Stomach (tissue), 9 donors: ENCODE results near the gene SIRPD. TPM values are rescaled to one million over a fixed set of nuclear protein-coding genes. Genes with fewer than 3 reads are reported as not detected.

Source experiments
- DNase-seq, 2 donors: peaks; one replicate each; pipeline versions ENCODE4 v3.0.0 to v3.0.0-alpha.2; 2013 to 2019
- H3K27ac ChIP-seq, 5 donors: fragments of 200-600 bp in 4 of 5; sonication (generic) in 4 of 5; one replicate each; pipeline ENCODE4 v1.5.1; 2013 to 2019; ENCODE audit warnings: mild to moderate bottlenecking in 1 of 5, moderate library complexity in 1 of 5
- H3K27me3 ChIP-seq, 3 donors: fragments of 200-600 bp; sonication (generic); one replicate each; pipeline ENCODE4 v1.5.1; 2017 to 2019; ENCODE audit warnings: mixed run types in 1 of 3
- H3K36me3 ChIP-seq, 4 donors: fragments of 200-600 bp; sonication (generic); 1 replicate in 3 of 4; 2 replicates in 1 of 4; pipeline ENCODE4 v1.5.1; 2016 to 2019
- H3K4me1 ChIP-seq, 4 donors: fragments of 200-600 bp; sonication (generic); one replicate each; pipeline ENCODE4 v1.5.1; 2016 to 2019
- H3K4me3 ChIP-seq, 4 donors: fragments of 200-600 bp; sonication (generic) in 3 of 4; one replicate each; pipeline ENCODE4 v1.5.1; 2016 to 2019; ENCODE audit warnings: mild to moderate bottlenecking in 1 of 4
- H3K9me3 ChIP-seq, 4 donors: fragments of 200-600 bp; sonication (generic); one replicate each; pipeline ENCODE4 v1.5.1; 2016 to 2019
- EP300 ChIP-seq: sonication (generic); formaldehyde crosslinking; IDR thresholded peaks from one replicate; pipeline ENCODE4 v1.6.1; 2017; ENCODE audit warnings: antibody characterized with exemption
- POLR2A ChIP-seq, 4 donors: fragments of 450-650 bp; IDR thresholded peaks; one replicate each; pipeline ENCODE4 v1.6.1; 2016; ENCODE audit warnings: antibody characterized with exemption in 4 of 4, control low read depth in 2 of 4, mild to moderate bottlenecking in 1 of 4, moderate library complexity in 1 of 4
- POLR2AphosphoS5 ChIP-seq, 3 donors: sonication (generic); formaldehyde crosslinking; IDR thresholded peaks; one replicate each; pipeline ENCODE4 v1.6.1; 2016; ENCODE audit warnings: antibody characterized with exemption in 3 of 3
- WGBS, 5 donors: extraction: QIAGEN DNeasy Blood & Tissue Kit in 3 of 5; methylation state at CpG; one replicate each; pipeline versions ENCODE4 v1.1.5 to v1.1.7; 2013 to 2018; 5-methylcytosine and 5-hydroxymethylcytosine counted together
- intact Hi-C: fragments of 100-400 bp; cut with DNase I; formaldehyde crosslinking; loops from one replicate; pipeline ENCODE4 v1.15.1; 2023; ENCODE audit warnings: low total_unique reads
- polyA plus RNA-seq, 3 donors: library from polyadenylated mRNA; stranded (reverse); fragments of 200-250 nt; gene quantifications; one replicate each; pipeline ENCODE4 v1.2.3, GENCODE V29; 2013
- total RNA-seq, 5 donors: library from RNA; depleted of rRNA; stranded (reverse); fragments of >200 nt; gene quantifications; one replicate each; pipeline versions ENCODE4 v1.1.0 to v1.2.3, GENCODE V29; 2014 to 2016
- TF ChIP-seq, protein P1 (sequence below), 7 experiments: fragments of 450-650 bp in 4 of 7; fragments of 200-600 bp in 3 of 7; sonication (generic) in 3 of 7; IDR thresholded peaks; one replicate each; pipeline ENCODE4 v1.5.1; 2016 to 2019; ENCODE audit warnings: antibody characterized with exemption in 7 of 7, control low read depth in 2 of 7, mild to moderate bottlenecking in 1 of 7
- donor health status: healthy with polysubstance abuse.
- donor health status: Bipolar disorder and iron deficiency.
- donor health status: healthy.

SIRPD gene
- total and polyA plus RNA-seq, 8 donors = 0.45 TPM; not detected in 7

DNA sequence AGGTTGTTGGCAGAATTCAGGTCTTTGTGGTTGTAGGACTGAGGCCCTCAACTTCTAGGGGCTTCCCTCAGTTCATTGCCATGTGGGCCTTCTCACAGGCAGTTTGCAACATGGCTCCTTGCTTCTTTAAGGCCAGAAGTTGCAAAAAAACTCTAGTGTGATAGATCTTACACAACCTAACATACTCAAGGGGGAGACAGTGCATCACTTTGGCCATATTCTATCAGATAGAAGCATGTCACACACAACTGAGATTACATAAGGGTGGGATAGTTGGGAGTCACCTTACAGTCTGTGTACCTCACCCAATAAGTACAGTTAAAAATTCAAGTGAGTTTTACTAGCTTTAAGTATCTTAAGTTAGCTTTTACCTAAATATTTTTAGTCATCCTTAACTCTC lies 1.6 kb downstream of the SIRPD start:
- Histone ChIP-seq H3K36me3 (no peaks in the 10 kb centered on the region), H3K4me1 (no peaks in the 10 kb centered on the region)
- TF ChIP-seq, protein P1, sequence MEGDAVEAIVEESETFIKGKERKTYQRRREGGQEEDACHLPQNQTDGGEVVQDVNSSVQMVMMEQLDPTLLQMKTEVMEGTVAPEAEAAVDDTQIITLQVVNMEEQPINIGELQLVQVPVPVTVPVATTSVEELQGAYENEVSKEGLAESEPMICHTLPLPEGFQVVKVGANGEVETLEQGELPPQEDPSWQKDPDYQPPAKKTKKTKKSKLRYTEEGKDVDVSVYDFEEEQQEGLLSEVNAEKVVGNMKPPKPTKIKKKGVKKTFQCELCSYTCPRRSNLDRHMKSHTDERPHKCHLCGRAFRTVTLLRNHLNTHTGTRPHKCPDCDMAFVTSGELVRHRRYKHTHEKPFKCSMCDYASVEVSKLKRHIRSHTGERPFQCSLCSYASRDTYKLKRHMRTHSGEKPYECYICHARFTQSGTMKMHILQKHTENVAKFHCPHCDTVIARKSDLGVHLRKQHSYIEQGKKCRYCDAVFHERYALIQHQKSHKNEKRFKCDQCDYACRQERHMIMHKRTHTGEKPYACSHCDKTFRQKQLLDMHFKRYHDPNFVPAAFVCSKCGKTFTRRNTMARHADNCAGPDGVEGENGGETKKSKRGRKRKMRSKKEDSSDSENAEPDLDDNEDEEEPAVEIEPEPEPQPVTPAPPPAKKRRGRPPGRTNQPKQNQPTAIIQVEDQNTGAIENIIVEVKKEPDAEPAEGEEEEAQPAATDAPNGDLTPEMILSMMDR (IDR thresholded peaks at IDR 0.05) = no peak
- TF ChIP-seq POLR2A (IDR thresholded peaks at IDR 0.05) (no peak), EP300 (no peak), POLR2AphosphoS5 (IDR thresholded peaks at IDR 0.05) (no peak)

DNA sequence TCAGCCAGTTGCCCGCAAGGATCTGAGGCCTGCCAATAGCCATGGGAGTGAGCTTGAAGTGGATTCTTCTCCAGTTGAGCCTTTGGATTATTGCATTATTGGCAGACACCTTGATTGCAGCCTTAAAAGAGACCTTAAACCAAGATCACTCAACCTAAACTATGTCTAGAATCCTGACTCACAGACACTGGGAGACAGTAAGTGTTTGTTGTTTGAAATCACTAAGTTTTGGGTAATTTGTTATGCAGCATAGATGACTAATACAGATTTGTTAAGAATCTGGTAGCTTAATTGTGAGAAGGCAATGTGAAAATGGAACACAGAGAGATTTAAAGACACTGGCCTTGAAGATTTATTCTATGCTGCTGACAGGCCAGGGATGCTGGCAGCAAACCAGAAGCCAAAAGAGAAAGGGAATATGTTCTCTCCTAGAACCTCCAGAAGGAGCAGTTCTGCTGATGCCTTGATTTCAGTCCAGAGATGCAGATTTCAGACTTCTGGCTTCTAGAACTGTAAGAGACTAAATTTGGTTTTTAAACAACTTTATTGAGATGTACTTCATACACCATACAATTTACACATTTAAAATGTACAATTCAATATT lies 17.6 kb downstream of the SIRPD start:
- TF ChIP-seq, protein P1 (IDR thresholded peaks at IDR 0.05) = no peak
- TF ChIP-seq EP300 = no peak
- no peak for TF ChIP-seq POLR2AphosphoS5 (IDR thresholded peaks at IDR 0.05)
- no peak for TF ChIP-seq POLR2A (IDR thresholded peaks at IDR 0.05)
- Histone ChIP-seq H3K4me1 (no peaks in the 10 kb centered on the region), H3K27ac (no peak overlapping the region), H3K9me3 (no peaks in the 10 kb centered on the region), H3K36me3 (no peaks in the 10 kb centered on the region), H3K4me3 (no peak overlapping the region), H3K27me3 (no peaks in the 10 kb centered on the region)
- WGBS, 5 donors = 81 to 96% (median 88%) methylated on average over 1 of the region's 1 CpG
- intact Hi-C loops = no loop called here
- DNase-seq = no peak

More for the DNA sequence above, 1.6 kb downstream of the SIRPD start:
- H3K4me3 ChIP-seq = no peak overlapping the region
- H3K27ac ChIP-seq = no peak overlapping the region
- intact Hi-C loops = no loop called here
- H3K27me3 ChIP-seq = no peaks in the 10 kb centered on the region
- H3K9me3 ChIP-seq = peaks cover 0 to 6% (median 4%) of the 10 kb centered on the region in 4 donors
- DNase-seq = no peak

DNA sequence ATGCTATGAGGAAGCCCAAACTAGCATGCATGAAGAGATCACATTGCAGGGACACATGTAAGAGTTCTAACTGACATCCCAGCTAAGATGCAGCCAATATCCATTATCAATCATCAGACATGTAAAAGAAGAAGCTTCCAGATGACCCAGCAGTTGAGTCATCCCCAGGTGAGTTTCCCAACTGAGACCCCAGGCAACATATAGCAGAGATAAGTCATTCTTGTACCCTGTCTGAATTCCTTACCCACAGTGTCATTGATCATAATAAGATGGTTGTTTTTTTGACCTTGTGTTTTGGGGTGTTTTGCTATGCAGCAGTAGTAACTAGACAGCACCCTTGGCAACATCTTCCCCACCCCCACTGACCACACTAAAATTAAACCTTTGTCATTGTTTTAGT lies 18.9 kb downstream of the SIRPD start:
- Histone ChIP-seq H3K9me3 (no peaks in the 10 kb centered on the region), H3K27ac (peak overlapping the region in 1 of 5 donors; percentile 82), H3K4me3 (no peak overlapping the region), H3K36me3 (no peaks in the 10 kb centered on the region), H3K4me1 (no peaks in the 10 kb centered on the region), H3K27me3 (peaks cover 0 to under 1% (median 0%) of the 10 kb centered on the region in 3 donors)
- intact Hi-C loops = no loop called here
- no peak for DNase-seq
- TF ChIP-seq EP300 (no peak), POLR2AphosphoS5 (IDR thresholded peaks at IDR 0.05) (no peak), POLR2A (IDR thresholded peaks at IDR 0.05) (no peak)
- TF ChIP-seq, protein P1 (IDR thresholded peaks at IDR 0.05) = no peak

DNA sequence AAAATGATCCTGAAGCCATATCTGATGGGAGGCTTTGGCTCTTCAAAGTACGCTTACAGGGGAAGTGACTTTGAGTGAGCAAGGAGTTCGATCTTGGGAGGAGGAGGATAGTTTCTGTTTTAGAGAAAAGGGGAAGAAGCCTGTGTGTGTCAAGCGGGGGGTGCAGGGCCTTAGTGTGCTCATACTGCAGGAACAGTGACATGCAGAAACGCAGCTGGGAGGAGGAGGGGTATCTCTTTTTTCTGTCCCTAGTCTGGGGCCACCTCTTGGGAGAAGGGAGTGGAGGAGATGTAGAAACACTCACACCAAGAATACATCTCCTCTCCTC lies 19.8 kb downstream of the SIRPD start:
- Histone ChIP-seq H3K4me1 (no peaks in the 10 kb centered on the region), H3K36me3 (no peaks in the 10 kb centered on the region), H3K9me3 (no peaks in the 10 kb centered on the region), H3K27ac (peak overlapping the region in 3 of 5 donors; percentile 29 to 82 (median 81)), H3K4me3 (no peak overlapping the region), H3K27me3 (peaks cover 0 to 9% (median 0%) of the 10 kb centered on the region in 3 donors)
- intact Hi-C loops = no loop called here
- DNase-seq = peak in 1 of 2 donors; percentile 38
- no peak for TF ChIP-seq POLR2AphosphoS5 (IDR thresholded peaks at IDR 0.05)
- TF ChIP-seq, protein P1 (IDR thresholded peaks at IDR 0.05) = no peak
- no peak for TF ChIP-seq EP300
- TF ChIP-seq POLR2A (IDR thresholded peaks at IDR 0.05) = no peak
- WGBS, 5 donors = 49 to 70% (median 59%) methylated on average over 4 of the region's 4 CpGs
